IPS DF 4.7 (cell line): ENCODE measurements around the gene WDR70.
"Not testable (repeated sequence)": the region's sequence is repeated elsewhere in the genome, so short reads cannot be mapped to it uniquely, and the experiment has no call there.

Experiments
- DNase-seq: peaks from one replicate; pipeline ENCODE4 v3.0.0-alpha.2; 2013; ENCODE audit warnings: low spot score; ENCODE audit errors: extremely low read depth

The WDR70 gene

GRCh38 chr5:37453252-37453651, 74.1 kb downstream of the WDR70 start:
- not testable (repeated sequence) for DNase-seq

- not testable (repeated sequence) for DNase-seq
Measured at GRCh38 chr5:37454402-37455055, 75.4 kb downstream of the WDR70 start.

- not testable (repeated sequence) for DNase-seq
Measured at GRCh38 chr5:37463191-37464051, 84.3 kb downstream of the WDR70 start.

GRCh38 chr5:37464581-37464980, 85.5 kb downstream of the WDR70 start:
- not testable (repeated sequence) for DNase-seq

GRCh38 chr5:37469383-37469782, 90.3 kb downstream of the WDR70 start:
- DNase-seq = not testable (repeated sequence)

- DNase-seq = no peak
Measured at GRCh38 chr5:37471666-37472197, 92.6 kb downstream of the WDR70 start.

GRCh38 chr5:37477426-37477825, 98.3 kb downstream of the WDR70 start:
- no peak for DNase-seq

GRCh38 chr5:37478121-37478894, 99.2 kb downstream of the WDR70 start:
- no peak for DNase-seq

GRCh38 chr5:37481395-37481794, 102.3 kb downstream of the WDR70 start:
- DNase-seq = not testable (repeated sequence)

- no peak for DNase-seq
Measured at GRCh38 chr5:37490120-37490810, 111.1 kb downstream of the WDR70 start.

GRCh38 chr5:37490931-37491330, 111.8 kb downstream of the WDR70 start:
- no peak for DNase-seq

- DNase-seq = no peak
Measured at GRCh38 chr5:37492778-37493555, 113.8 kb downstream of the WDR70 start.

GRCh38 chr5:37494756-37495155, 115.6 kb downstream of the WDR70 start:
- no peak for DNase-seq

GRCh38 chr5:37495210-37495609, 116.1 kb downstream of the WDR70 start:
- no peak for DNase-seq

- no peak for DNase-seq
Measured at GRCh38 chr5:37495668-37496347, 116.7 kb downstream of the WDR70 start.

- DNase-seq = no peak
Measured at GRCh38 chr5:37496902-37497445, 117.9 kb downstream of the WDR70 start.

GRCh38 chr5:37501152-37501551, 122.0 kb downstream of the WDR70 start:
- DNase-seq = no peak

GRCh38 chr5:37506241-37506640, 127.1 kb downstream of the WDR70 start:
- no peak for DNase-seq

GRCh38 chr5:37506722-37507121, 127.6 kb downstream of the WDR70 start:
- no peak for DNase-seq
